Hippocampal formation (tissue), 2 donors: ENCODE results near the gene NENF.
A peak's percentile ranks its signal among the peaks of the same experiment; 100 is the strongest.

ENCODE experiments used
- DNase-seq, 2 donors: peaks; one replicate each; lab custom pipeline; 2025; lab: John Stamatoyannopoulos, UW

The NENF gene

DNA sequence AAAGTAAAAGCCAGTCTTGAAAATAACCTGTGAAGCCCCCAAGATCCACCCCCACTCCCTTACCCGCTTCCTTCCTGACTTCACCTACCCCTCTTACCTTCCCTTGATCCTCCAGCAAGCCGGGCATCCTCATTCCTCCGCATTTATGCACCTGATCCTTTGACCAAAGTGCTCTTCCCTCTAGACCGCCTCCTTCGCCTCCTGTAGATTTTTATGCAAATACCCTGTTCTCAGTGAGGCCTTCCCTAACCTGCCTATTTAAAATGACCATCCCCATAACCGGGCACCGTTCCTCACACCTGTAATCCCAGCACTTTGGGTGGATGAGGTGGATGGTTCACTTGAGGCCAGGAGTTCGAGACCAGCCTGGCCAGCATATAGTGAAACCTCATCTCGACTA, 1.1 kb upstream of the NENF start:
- DNase-seq, result no peak

GRCh38 chr1:212432272-212432660, 454 bp upstream of the NENF start:
- DNase-seq, result no peak

GRCh38 chr1:212433577-212434462, 1.1 kb downstream of the NENF start:
- DNase-seq, result no peak

DNA sequence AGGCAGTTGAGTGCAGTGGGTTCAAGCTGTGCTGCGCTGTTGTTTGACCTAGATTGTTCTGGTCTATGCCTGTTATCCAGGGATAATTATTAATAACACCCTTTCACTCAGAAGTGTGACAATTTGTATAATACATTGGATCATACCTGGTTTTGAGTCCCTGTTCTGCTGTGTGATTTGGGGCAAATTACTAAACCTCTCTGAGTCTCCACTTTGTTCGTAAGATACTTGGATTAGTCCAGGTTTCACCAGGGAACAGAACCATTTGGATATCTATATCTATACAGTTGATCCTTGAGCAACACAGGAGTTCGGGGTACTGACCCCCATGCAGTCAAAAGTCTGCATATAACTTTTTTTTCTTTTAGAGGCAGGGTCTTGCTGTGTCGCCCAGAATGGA, 2.3 kb downstream of the NENF start:
- no peak for DNase-seq

- no peak for DNase-seq
Observed at GRCh38 chr1:212437179-212437798, 4.6 kb downstream of the NENF start.

DNA sequence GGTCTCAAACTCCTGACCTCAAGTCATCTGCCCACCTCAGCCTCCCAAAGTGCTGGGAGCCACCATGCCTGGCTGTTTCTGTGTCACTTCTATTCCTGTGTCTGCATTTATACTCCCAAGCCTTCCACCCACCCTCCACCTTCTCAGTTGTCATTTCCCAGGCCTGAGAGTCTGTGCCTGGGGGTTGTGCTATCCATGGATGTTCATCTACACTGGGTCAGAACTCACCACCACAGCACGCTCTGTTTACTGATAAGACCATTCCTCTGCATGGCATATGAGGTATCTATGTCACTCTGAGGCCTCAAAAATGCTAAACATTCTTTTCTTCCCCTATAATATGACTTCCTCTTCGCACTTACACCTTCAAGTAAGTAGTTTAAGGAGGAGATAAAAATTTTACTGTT, 6.1 kb downstream of the NENF start:
- DNase-seq, result no peak

DNA sequence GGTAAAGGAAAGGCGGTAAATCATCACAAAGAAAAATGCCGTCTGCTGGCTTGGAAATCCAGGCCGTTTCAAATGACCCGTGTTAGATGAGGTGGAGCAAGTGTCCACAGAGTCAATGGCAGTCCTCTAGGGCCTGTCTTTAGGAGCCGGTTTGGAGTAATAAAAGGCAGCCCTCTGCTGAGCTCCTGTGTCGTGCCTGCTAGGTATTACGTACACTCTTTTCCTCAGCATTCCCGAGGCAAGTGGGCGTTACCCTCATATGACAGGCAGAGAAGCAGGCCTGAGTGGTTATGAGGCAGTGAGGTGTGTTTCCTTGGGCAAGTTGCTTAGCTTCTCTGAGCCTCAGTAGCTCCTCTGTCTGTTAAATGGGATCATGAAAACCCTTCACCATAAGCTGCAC, 7.7 kb downstream of the NENF start:
- DNase-seq, result no peak

- DNase-seq, result no peak
Observed at GRCh38 chr1:212442408-212442807, 9.7 kb downstream of the NENF start.

DNA sequence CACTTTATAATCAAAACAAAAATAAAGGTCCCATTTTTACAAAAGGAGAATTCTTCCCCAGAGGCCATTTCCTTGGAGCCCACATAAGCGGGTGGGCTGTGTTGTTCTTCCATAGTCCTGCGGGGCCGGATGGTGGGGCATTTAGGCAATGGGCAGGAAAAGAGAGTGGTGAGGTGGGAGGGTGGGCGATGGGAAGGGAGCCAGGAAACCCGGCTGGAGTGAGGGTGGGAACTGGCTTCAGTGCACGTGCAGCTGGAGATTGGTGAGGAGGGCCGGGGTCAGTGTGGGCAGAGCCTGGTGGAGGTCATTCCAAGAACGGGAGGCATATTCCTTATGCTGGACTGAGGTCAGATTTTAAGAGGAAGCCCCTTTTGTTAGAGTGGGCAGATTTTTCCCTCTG, 13.6 kb downstream of the NENF start:
- no peak for DNase-seq

- DNase-seq, result no peak
Observed at GRCh38 chr1:212447478-212447877, 14.8 kb downstream of the NENF start.

DNA sequence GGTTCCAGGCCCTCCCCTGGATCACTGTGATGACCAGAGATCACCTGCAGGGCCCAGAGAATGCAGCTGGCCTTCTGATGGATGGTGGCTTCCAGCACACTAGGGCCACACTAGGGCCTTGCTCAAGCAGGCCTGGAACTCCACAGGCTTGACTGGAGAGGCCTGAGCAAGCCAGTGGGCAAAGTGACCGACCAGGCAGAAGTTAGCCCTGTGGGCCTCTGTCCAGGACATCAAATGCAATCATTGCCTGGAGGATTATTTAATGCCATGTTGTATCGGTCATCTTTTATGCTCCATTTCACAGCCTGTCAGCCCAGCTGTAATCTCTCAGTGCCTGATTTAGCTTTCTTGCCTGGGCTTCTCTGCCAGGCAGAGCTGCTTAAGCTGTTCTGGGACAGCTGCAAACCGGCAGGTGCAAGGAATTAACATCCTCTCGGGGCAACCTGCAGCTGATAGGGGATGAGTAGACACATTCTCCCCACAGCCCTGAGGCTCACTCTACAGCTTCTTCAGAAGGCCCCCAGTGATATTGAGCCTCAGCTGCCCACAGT, 17.7 kb downstream of the NENF start:
- no peak for DNase-seq

- DNase-seq, result no peak
Observed at GRCh38 chr1:212451416-212452322, 18.9 kb downstream of the NENF start.

DNA sequence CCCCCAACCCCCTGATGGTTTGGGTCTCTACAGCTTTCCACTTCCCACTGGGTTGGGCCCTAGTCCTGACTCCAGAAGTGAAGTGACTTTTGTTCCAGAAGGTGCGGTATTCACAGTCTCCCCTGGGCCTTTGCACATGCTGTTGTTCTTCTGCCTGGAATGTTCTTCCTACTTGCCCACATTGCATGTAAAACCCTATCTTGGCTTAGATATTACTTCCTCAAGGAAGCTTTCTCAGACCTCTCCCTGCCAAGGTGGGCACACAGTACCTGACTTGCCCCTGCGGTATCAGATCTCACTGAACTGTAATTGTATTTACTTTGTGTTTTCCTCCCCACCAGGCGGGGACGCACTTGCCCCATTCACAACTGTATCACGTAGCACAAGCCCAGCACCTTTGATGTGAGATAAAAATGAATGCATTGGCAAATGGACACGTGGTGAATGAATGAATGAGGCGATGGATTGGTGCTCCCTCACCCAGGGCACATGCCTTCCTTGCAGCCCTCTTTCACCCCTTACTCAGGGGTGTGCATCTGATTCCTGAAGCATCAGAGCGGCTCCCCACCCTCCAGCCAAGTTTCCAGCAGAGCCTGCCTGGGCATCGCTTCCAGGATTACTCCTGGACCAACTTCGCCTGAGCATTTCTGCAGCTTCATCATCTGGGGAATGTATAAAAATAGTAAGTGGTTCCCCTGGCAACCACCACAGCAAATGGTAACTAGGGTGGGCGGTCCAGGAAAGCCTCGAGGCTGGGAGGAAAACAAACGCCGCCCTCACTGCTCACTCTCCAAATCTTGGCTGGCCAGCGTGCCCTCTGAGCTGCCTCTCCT, 19.8 kb downstream of the NENF start:
- DNase-seq, result peak; percentile 26 to 27

- DNase-seq, result peak in 1 of 2 donors; percentile 27
Observed at GRCh38 chr1:212453156-212453857, 20.6 kb downstream of the NENF start.

GRCh38 chr1:212454741-212455140, 22.0 kb downstream of the NENF start:
- no peak for DNase-seq

DNA sequence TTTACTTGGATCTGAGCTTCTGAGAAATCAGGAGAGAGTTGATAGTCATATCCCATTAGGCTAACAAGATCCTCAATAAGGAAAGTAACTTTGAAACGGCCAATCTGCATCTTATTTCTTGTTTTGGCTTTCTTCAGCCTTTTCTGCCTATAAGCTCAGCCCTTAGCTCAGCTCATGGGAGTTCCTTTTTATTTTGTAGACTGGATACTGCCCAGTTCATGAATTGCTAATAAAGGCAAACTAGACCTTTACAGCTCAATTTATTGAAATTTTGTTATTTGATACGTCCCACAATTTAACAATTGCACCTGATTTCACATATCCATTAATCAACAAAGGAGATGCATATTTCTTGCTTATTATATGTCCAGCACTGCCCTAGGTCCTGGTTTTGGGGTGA, 22.7 kb downstream of the NENF start:
- no peak for DNase-seq

GRCh38 chr1:212455803-212456528, 23.2 kb downstream of the NENF start:
- DNase-seq, result peak; percentile 86 to 90

DNA sequence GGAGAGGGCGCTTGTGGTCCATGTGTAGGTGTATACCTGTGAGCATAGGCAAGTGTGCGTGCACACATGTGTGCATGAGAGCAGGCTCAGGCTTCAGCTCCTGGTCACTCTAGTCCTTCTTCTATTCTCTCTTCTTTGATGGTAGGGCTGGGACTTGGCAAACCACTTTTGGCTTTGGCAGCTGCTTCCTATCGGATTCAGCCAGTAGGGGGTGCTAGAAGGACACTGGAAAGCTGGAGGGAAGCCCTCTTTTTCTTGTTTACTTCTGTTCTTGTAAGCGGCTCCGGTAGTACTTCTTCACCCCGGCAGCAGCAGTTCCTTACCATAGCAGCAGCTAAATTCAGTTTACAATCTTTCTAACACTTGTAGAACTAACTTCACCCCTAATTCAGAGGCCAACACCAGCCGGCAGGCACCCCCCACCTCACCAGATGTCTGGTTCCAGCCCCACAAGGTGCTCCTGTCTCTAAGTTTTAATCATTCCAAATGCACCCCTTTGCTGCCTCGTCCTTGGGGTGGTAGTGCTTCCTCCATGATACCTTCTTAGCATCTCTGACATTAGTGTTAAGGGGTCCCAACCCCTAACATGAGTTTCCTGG, 25.1 kb downstream of the NENF start:
- peak in 1 of 2 donors; percentile 39 for DNase-seq

DNA sequence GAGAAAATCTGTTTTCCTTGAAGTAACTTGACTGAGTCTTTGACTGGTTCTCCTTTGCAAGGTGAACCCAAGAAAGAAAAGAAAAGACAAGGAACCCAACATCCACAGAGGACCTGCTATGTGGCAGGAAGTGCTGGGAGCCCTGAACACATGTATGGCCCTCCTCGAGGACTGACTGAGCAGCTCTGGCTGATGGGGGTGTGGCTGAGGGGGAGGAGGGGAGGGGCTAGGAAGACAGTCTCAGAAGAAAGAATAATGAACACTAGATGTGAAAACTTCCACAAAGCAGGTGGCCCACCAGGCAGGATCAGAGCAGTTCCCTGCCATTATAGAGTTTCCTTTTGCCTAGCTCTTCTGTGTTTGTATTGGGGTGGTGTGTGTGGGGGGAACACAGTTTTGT, 26.1 kb downstream of the NENF start:
- no peak for DNase-seq
